ENCODE data around the gene PLAC8L1. TPM values are rescaled to one million over a fixed set of nuclear protein-coding genes. Genes with fewer than 3 reads are reported as not detected.

Gene PLAC8L1
- total RNA-seq, 1 experiment from 2014 or later, result not detected

- BruUV-seq (replicated peaks), result no TSS peak
- intact Hi-C loops (cut with micrococcal nuclease; ENCODE audit: unreplicated experiment), result no loop called here
- no peak for DNase-seq
- no peaks in the 10 kb centered on the region for H4K20me1 ChIP-seq (ENCODE audit: insufficient read depth)
- H3K9me2 ChIP-seq (ENCODE audit: insufficient read depth), result no peaks in the 10 kb centered on the region
- CTCF ChIA-PET, result no interaction called here
- no peaks in the 10 kb centered on the region for H3K27me3 ChIP-seq (ENCODE audit: insufficient read depth, low read depth)
- H3K36me3 ChIP-seq (ENCODE audit: low read depth), result no peaks in the 10 kb centered on the region
- H3K4me1 ChIP-seq (replicated peaks; ENCODE audit: insufficient read depth), result no peaks in the 10 kb centered on the region
- no peaks in the 10 kb centered on the region for H3F3A ChIP-seq (ENCODE audit: insufficient read depth, low read depth)
- POLR2A ChIA-PET (ENCODE audit: unreplicated experiment), result no interaction called here
- no peak overlapping the region for H2AFZ ChIP-seq
- no peaks in the 10 kb centered on the region for H3K79me2 ChIP-seq (ENCODE audit: low read depth)
- H3K27ac ChIP-seq, result no peak overlapping the region
- no peak overlapping the region for H3K4me3 ChIP-seq
- H3K4me2 ChIP-seq, result no peak overlapping the region
- TF ChIP-seq EZH2 (IDR thresholded peaks at IDR 0.05; ENCODE audit: low read depth), result no peak
- TF ChIP-seq, protein P1, sequence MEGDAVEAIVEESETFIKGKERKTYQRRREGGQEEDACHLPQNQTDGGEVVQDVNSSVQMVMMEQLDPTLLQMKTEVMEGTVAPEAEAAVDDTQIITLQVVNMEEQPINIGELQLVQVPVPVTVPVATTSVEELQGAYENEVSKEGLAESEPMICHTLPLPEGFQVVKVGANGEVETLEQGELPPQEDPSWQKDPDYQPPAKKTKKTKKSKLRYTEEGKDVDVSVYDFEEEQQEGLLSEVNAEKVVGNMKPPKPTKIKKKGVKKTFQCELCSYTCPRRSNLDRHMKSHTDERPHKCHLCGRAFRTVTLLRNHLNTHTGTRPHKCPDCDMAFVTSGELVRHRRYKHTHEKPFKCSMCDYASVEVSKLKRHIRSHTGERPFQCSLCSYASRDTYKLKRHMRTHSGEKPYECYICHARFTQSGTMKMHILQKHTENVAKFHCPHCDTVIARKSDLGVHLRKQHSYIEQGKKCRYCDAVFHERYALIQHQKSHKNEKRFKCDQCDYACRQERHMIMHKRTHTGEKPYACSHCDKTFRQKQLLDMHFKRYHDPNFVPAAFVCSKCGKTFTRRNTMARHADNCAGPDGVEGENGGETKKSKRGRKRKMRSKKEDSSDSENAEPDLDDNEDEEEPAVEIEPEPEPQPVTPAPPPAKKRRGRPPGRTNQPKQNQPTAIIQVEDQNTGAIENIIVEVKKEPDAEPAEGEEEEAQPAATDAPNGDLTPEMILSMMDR (conservative IDR thresholded peaks at IDR 0.05), result no peak
- H3K9me3 ChIP-seq (ENCODE audit: insufficient read depth, low read depth), result no peaks in the 10 kb centered on the region
Observed at GRCh38 chr5:146066968-146067367, 38.4 kb downstream of the PLAC8L1 start.

DNA sequence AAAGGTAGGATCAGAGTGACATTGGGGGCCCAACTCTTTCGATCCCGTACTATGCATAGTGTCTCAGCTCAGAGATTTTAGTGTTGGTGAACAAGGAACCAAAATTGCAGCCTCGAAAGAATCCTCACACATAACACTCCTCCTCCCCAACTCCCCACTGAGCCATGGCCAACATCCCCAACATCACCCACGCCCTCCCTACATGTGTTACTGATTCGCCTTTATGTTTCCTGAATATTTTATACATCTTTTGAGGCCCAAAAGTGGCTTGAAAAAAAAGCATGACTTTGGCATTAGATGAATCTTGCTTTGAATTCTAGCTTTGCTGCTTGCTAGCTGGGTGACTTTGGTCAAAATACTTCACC, 45.2 kb downstream of the PLAC8L1 start:
- H3K79me2 ChIP-seq (ENCODE audit: low read depth), result no peaks in the 10 kb centered on the region
- DNase-seq, result no peak
- POLR2A ChIA-PET (ENCODE audit: unreplicated experiment), result no interaction called here
- no TSS peak for BruUV-seq (replicated peaks)
- no peak overlapping the region for H3K27ac ChIP-seq
- no peaks in the 10 kb centered on the region for H4K20me1 ChIP-seq (ENCODE audit: insufficient read depth)
- no peak overlapping the region for H2AFZ ChIP-seq
- no peaks in the 10 kb centered on the region for H3K9me2 ChIP-seq (ENCODE audit: insufficient read depth)
- TF ChIP-seq, protein P1 (conservative IDR thresholded peaks at IDR 0.05), result no peak
- TF ChIP-seq EZH2 (IDR thresholded peaks at IDR 0.05; ENCODE audit: low read depth), result no peak
- no peaks in the 10 kb centered on the region for H3K4me1 ChIP-seq (replicated peaks; ENCODE audit: insufficient read depth)
- H3K4me2 ChIP-seq, result no peak overlapping the region
- no peaks in the 10 kb centered on the region for H3F3A ChIP-seq (ENCODE audit: insufficient read depth, low read depth)
- intact Hi-C loops (cut with micrococcal nuclease; ENCODE audit: unreplicated experiment), result no loop called here
- H3K4me3 ChIP-seq, result no peak overlapping the region
- no peaks in the 10 kb centered on the region for H3K9me3 ChIP-seq (ENCODE audit: insufficient read depth, low read depth)
- no peaks in the 10 kb centered on the region for H3K36me3 ChIP-seq (ENCODE audit: low read depth)
- CTCF ChIA-PET, result no interaction called here
- H3K27me3 ChIP-seq (ENCODE audit: insufficient read depth, low read depth), result no peaks in the 10 kb centered on the region

DNA sequence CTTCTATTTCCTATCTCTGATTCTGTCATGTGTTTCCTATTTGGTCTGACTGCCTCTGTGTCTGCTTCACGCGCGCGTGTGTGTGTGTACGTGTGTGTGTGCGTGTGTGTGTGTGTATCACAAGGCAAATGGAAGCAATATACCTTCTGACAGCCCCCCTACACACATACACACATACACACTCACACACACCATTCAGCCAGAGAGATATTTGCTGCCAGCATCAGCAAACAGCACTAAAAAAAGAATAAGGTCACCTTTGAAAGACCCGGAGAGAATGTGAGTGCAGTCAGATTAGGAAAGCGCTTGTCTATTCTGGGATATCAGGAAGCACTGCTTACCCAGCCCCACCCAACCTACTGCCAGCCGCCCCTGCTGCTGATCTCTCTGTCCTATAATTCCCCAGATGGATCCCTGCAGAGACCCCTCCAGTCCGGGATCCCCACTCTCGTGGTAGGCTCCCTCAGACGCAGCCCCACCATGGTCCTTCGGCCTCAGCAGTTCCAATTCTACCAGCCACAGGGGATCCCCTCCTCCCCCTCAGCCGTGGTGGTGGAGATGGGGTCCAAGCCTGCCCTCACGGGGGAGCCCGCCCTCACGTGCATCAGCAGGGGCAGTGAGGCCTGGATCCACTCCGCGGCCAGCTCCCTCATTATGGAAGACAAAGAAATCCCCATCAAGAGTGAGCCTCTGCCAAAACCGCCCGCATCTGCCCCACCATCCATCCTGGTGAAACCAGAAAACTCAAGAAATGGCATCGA, 45.7 kb downstream of the PLAC8L1 start:
- Histone ChIP-seq H3K4me1 (replicated peaks; ENCODE audit: insufficient read depth) (no peaks in the 10 kb centered on the region), H3K9me2 (ENCODE audit: insufficient read depth) (no peaks in the 10 kb centered on the region), H3K4me2 (no peak overlapping the region), H3K27ac (no peak overlapping the region), H3K36me3 (ENCODE audit: low read depth) (no peaks in the 10 kb centered on the region), H3K9me3 (ENCODE audit: insufficient read depth, low read depth) (no peaks in the 10 kb centered on the region), H3K79me2 (ENCODE audit: low read depth) (no peaks in the 10 kb centered on the region), H3K27me3 (ENCODE audit: insufficient read depth, low read depth) (no peaks in the 10 kb centered on the region), H4K20me1 (ENCODE audit: insufficient read depth) (no peaks in the 10 kb centered on the region), H3K4me3 (no peak overlapping the region), H2AFZ (no peak overlapping the region), H3F3A (ENCODE audit: insufficient read depth, low read depth) (no peaks in the 10 kb centered on the region)
- POLR2A ChIA-PET (ENCODE audit: unreplicated experiment), result no interaction called here
- BruUV-seq (replicated peaks), result no TSS peak
- intact Hi-C loops (cut with micrococcal nuclease; ENCODE audit: unreplicated experiment), result no loop called here
- CTCF ChIA-PET, result no interaction called here
- no peak for TF ChIP-seq EZH2 (IDR thresholded peaks at IDR 0.05; ENCODE audit: low read depth)
- TF ChIP-seq, protein P1 (conservative IDR thresholded peaks at IDR 0.05), result no peak
- no peak for DNase-seq
